Effector memory CD8-positive, alpha-beta T cell (primary cell): Measurements from ENCODE around the gene MAT2A.
A peak's percentile ranks its signal among the peaks of the same experiment; 100 is the strongest.
"Not testable (repeated sequence)": the region's sequence is repeated elsewhere in the genome, so short reads cannot be mapped to it uniquely, and the experiment has no call there.

Experiments
- ATAC-seq: fragments of 150-1000 bp; cut with Tn5 transposase; replicated peaks from 2 replicates; pipeline ENCODE4 v1.10.0; 2021; ENCODE audit warnings: mild to moderate bottlenecking, moderate library complexity
- DNase-seq, 3 experiments: peaks; one replicate each; pipeline ENCODE4 v3.0.0; 2021
- H3K27ac Mint-ChIP-seq, 2 donors: one replicate each; pipeline ENCODE4 v1.8.0; 2022; ENCODE audit warnings: mild to moderate bottlenecking in 2 of 2, mixed read lengths in 2 of 2, moderate library complexity in 2 of 2
- H3K27me3 Mint-ChIP-seq, 2 donors: one replicate each; pipeline ENCODE4 v1.8.0; 2022; ENCODE audit warnings: mixed read lengths in 2 of 2
- H3K36me3 Mint-ChIP-seq: one replicate; pipeline ENCODE4 v1.8.0; 2022; ENCODE audit warnings: mild to moderate bottlenecking, moderate library complexity, mixed read lengths; ENCODE audit not compliant: insufficient read depth
- H3K4me1 Mint-ChIP-seq, 2 donors: one replicate each; pipeline ENCODE4 v1.8.0; 2022; ENCODE audit warnings: low read depth in 2 of 2, mixed read lengths in 2 of 2
- H3K4me3 Mint-ChIP-seq, 2 donors: one replicate each; pipeline ENCODE4 v1.8.0; 2022; ENCODE audit warnings: mild to moderate bottlenecking in 2 of 2, mixed read lengths in 2 of 2, moderate library complexity in 2 of 2
- H3K9me3 Mint-ChIP-seq, 2 donors: one replicate each; pipeline ENCODE4 v1.8.0; 2022; ENCODE audit warnings: mixed read lengths in 2 of 2

MAT2A gene

DNA sequence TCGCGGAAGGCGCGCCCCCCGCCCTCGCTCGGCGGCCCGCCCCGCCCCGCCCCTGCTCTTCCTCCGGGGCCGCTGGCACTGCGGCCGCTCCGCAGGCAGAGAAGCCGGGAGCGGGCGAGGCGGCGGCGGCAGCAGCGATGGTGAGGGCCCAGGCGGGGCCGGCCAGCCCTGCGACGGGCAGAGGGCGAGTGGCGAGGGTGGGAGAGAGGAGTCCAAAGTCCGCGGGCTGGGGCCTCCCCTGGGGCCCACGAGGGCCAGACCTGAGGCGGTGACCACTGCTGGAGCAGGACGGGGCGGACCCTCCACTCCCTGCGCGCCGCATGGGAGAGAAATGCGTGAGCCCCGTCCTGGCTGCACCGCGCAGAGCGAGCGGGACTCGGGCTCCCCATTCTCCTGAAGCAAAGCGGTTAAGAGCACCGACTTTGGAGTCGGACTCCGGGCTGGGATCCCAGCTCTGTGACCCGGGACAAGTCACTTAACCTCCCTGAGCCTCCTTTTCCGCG, 45.4 kb downstream of the MAT2A start, which contains the start of gene VAMP5:
TSS of gene VAMP5 (plus strand) at position 78 of the 503 bp plus-strand sequence. CDS start at position 138, 60 bp downstream.
- Mint-ChIP-seq H3K9me3 (no peaks in the 10 kb centered on the region), H3K4me1 (peaks cover 39 to 43% of the 10 kb centered on the region in 2 donors), H3K4me3 (peak within 1 kb of the TSS; percentile 78 to 85), H3K27me3 (no peaks in the 10 kb centered on the region), H3K36me3 (peaks cover 8% of the 10 kb centered on the region), H3K27ac (peak within 1 kb of the TSS; percentile 89 to 90)
- peak; percentile 69 for ATAC-seq
- DNase-seq = peak in 1 of 3 experiments; percentile 15

DNA sequence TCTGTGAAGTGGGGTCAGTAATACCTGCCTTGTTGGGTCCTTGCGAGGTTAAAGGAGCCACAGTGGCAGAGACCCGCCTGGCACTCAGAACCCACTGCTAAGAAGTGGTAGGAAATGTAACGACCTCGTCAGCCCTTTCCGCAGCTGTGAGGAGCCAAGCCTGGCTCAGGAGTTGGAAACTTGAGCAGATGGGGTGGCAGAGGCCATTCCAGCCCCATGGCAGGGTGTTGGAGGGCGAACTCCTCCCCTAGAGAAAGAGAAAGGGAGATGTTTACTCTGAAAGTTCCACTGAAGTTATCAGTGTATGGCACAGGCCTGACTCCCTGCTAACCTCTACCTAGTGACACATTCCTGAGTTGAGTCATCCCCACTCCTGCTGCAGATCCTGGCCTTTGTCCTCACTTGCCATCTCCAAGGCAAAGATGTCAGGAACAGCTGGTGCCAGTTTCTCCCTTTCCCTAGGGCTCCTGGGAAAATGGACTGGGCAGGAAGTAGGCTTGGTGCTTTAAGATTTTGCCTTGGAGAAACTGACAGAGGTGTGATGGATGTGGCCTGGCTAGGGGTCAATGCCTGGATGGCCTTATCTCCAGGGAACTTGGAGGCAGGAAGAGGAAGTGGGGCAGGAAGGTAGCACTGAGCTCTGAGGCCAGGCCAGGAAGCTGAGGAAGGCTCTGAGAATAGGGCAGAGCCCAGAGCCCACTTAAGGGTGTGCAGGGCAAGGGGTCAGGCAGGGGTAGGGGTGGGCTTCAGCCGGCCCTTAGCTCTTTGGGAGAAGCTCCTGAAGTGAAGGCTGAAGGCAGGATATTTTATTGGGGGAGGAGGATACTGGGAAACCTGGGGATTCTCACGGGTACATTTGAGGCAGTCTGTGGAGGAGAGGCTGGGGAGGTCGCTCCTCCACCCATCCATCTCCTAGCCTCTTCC, 46.2 kb downstream of the MAT2A start:
- Mint-ChIP-seq H3K9me3 (no peaks in the 10 kb centered on the region), H3K36me3 (peaks cover 4% of the 10 kb centered on the region), H3K27me3 (no peaks in the 10 kb centered on the region), H3K4me3 (peak overlapping the region; percentile 78 to 85), H3K27ac (peak overlapping the region; percentile 89 to 90), H3K4me1 (peaks cover 33 to 40% of the 10 kb centered on the region in 2 donors)
- ATAC-seq (peak; percentile 50), DNase-seq (peak in 1 of 3 experiments; percentile 18)

DNA sequence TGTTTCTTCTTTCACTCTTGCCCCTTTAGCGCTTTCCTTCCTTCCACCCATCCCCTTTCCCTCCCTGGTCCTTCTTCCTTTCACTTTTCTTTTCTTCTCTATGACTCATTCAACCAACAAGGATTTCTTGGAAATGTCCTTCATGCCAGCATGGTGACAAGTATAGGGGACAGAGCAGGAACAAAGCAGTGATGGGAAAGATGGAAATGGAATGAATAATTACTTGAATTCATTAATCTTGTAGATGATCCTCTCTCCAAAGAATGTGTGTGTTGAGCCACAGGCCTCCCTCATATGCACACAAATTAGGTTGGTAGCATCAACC, 46.8 kb downstream of the MAT2A start:
- DNase-seq = no peak
- Mint-ChIP-seq H3K27me3 (no peaks in the 10 kb centered on the region), H3K4me1 (peaks cover 31 to 41% of the 10 kb centered on the region in 2 donors), H3K9me3 (no peaks in the 10 kb centered on the region), H3K27ac (peak overlapping the region; percentile 89 to 90), H3K4me3 (peak overlapping the region; percentile 78 to 85), H3K36me3 (peaks cover 6% of the 10 kb centered on the region)
- ATAC-seq = no peak

DNA sequence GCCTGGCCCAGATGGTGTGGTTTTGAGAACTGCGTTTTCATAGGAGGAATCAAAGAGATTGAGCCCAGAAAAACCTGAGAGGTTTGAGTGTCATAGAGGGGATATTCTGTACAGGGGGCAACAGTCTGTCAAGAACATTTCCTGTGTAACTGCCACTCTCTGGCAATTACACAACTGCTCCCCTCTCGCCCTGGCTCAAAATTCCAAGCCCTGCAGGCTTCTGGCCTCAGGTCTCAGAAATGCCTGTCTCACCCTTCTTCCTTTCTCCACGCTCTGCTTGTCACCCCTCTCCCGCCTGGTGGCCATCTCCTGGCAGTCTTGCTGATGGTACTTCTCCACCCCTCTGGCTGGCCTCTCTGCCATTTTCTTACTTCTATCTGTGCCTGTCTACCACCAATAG, 49.3 kb downstream of the MAT2A start:
- Mint-ChIP-seq H3K27ac (peak overlapping the region; percentile 13 to 70), H3K4me1 (peaks cover 25 to 40% of the 10 kb centered on the region in 2 donors), H3K4me3 (no peak overlapping the region), H3K27me3 (no peaks in the 10 kb centered on the region), H3K9me3 (no peaks in the 10 kb centered on the region), H3K36me3 (peaks cover 6% of the 10 kb centered on the region)
- ATAC-seq (no peak), DNase-seq (no peak)

DNA sequence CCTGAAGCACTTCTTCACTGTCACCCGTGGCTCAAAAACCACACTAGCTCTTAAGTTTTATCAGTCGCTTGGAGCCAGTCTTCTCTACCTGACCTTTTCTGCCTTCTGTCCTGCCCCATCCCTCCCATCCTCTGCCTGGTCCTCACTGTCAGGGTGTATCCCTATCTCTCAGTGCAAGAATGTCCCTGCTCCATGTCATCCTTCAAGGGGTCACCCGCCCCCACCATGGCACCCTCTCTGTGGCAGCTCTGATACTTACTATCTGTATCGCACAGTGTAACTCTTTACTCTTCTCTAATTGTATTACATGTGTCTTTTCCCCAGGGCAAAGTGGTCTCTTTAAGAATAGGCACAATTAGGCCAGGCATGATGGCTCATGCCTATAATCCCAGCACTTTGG, 49.7 kb downstream of the MAT2A start:
- Mint-ChIP-seq H3K4me3 (no peak overlapping the region), H3K27ac (peak overlapping the region; percentile 13 to 70), H3K9me3 (no peaks in the 10 kb centered on the region), H3K27me3 (no peaks in the 10 kb centered on the region), H3K4me1 (peaks cover 21 to 39% of the 10 kb centered on the region in 2 donors), H3K36me3 (peaks cover 6% of the 10 kb centered on the region)
- no peak for ATAC-seq
- no peak for DNase-seq

DNA sequence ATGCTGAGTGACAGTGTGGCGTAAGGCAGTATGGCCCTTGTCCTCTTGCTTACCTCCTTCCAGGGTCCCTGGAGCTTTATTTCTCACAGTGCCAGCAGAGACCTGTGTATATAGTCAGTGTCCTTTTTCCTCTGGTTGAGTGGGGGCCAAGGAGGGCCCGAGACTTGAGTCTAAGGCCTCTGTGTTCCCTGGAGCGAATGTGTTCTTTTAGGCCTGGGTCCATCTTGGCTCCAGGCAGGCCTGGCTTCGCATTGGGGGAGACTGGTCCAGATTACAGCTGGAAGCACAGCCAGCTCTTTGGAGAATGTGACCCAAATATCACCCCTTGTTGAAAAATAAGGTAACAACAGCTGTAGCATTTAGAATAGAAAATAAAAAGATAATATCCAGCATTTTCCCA, 50.2 kb downstream of the MAT2A start:
- peaks cover 23 to 42% of the 10 kb centered on the region in 2 donors for H3K4me1 Mint-ChIP-seq
- H3K36me3 Mint-ChIP-seq = peaks cover 6% of the 10 kb centered on the region
- H3K27ac Mint-ChIP-seq = peak overlapping the region in 1 of 2 donors; percentile 10
- H3K27me3 Mint-ChIP-seq = no peaks in the 10 kb centered on the region
- ATAC-seq = no peak
- no peak overlapping the region for H3K4me3 Mint-ChIP-seq
- H3K9me3 Mint-ChIP-seq = no peaks in the 10 kb centered on the region
- DNase-seq = no peak

DNA sequence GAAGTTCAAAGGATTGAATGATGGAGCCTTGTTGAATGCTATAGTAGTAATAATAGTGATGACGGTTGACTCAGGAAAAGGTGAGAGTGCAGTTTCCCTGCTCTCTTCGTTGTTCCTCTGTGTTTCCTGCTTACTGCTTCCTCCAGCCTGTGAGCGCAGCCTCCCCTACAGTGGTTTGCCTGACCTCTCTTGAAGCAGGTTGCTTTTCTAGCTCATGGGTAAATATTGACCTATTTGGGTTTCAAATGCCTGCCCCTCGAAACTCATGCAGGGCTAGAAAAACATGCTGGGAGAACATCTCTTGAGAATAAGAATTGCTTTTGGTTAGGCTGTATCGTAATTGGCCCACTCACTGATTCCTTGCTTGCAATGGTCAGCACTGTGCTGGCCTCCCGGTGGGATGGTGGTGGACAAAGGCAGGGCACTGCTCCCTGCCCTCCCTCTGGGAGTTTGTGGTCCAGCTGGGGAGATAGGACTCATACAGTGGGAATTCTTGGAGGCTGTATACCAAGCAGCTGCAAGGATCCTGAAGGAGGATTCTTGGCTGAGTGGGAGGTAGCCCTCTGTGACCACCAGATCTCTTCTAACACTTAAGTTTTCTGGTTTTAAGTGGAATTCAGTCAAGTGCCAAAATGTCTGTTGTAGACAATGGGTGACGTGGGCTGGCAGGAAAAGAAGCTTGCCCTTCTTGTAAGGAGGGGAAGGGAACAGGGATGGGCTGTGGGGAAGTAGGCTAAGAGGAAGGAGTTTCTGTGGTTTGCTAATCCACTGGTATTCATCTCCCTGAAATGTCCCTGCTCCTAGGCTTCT, 51.2 kb downstream of the MAT2A start:
- no peak for DNase-seq
- no peak overlapping the region for H3K4me3 Mint-ChIP-seq
- peaks cover 28 to 45% of the 10 kb centered on the region in 2 donors for H3K4me1 Mint-ChIP-seq
- no peaks in the 10 kb centered on the region for H3K27me3 Mint-ChIP-seq
- peaks cover 10% of the 10 kb centered on the region for H3K36me3 Mint-ChIP-seq
- no peaks in the 10 kb centered on the region for H3K9me3 Mint-ChIP-seq
- no peak for ATAC-seq
- H3K27ac Mint-ChIP-seq = peak overlapping the region in 1 of 2 donors; percentile 81

- no peak overlapping the region for H3K4me3 Mint-ChIP-seq
- H3K4me1 Mint-ChIP-seq = peaks cover 28 to 44% of the 10 kb centered on the region in 2 donors
- H3K9me3 Mint-ChIP-seq = no peaks in the 10 kb centered on the region
These were observed 52.0 kb downstream of the MAT2A start for GRCh38 chr2:85590950-85591349.

GRCh38 chr2:85591563-85591962, 52.6 kb downstream of the MAT2A start:
- no peak for DNase-seq
- H3K27me3 Mint-ChIP-seq = no peaks in the 10 kb centered on the region
- H3K9me3 Mint-ChIP-seq = no peaks in the 10 kb centered on the region
- H3K36me3 Mint-ChIP-seq = peaks cover 19% of the 10 kb centered on the region
- H3K4me1 Mint-ChIP-seq = peaks cover 33 to 44% of the 10 kb centered on the region in 2 donors
- H3K27ac Mint-ChIP-seq = peak overlapping the region in 1 of 2 donors; percentile 35
- no peak for ATAC-seq
- H3K4me3 Mint-ChIP-seq = no peak overlapping the region

More at GRCh38 chr2:85590950-85591349, 52.0 kb downstream of the MAT2A start:
- Mint-ChIP-seq H3K27ac (no peak overlapping the region), H3K27me3 (no peaks in the 10 kb centered on the region), H3K36me3 (peaks cover 18% of the 10 kb centered on the region)
- ATAC-seq = no peak
- no peak for DNase-seq

DNA sequence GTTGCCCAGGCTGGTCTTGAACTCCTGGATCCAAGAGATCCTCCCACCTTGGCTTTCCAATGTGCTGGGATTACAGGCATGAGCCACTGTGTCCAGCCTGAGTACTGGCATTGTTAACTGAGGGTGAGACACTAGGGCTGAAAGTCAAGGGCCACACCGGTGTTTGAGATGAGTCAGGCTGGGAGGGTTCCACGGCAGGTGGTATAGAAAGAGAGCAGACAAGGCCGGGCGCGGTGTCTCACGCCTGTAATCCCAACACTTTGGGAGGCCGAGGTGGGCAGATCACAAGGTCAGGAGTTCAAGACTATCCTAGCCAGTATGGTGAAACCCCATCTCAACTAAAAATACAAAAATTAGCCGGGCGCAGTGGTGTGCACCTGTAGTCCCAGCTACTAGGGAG, 53.3 kb downstream of the MAT2A start:
- not testable (repeated sequence) for H3K27me3 Mint-ChIP-seq, H3K9me3 Mint-ChIP-seq, DNase-seq, ATAC-seq
- Mint-ChIP-seq H3K36me3 (peaks cover 19% of the 10 kb centered on the region), H3K4me3 (peak overlapping the region in 1 of 2 donors; percentile 25), H3K4me1 (peaks cover 38 to 49% of the 10 kb centered on the region in 2 donors), H3K27ac (peak overlapping the region in 1 of 2 donors; percentile 29)

- peaks cover 38 to 45% of the 10 kb centered on the region in 2 donors for H3K4me1 Mint-ChIP-seq
- DNase-seq = no peak
- no peak overlapping the region for H3K4me3 Mint-ChIP-seq
- ATAC-seq = no peak
- no peaks in the 10 kb centered on the region for H3K9me3 Mint-ChIP-seq
- H3K27me3 Mint-ChIP-seq = no peaks in the 10 kb centered on the region
- H3K27ac Mint-ChIP-seq = peak overlapping the region; percentile 60 to 77
- peaks cover 19% of the 10 kb centered on the region for H3K36me3 Mint-ChIP-seq
These were observed 54.1 kb downstream of the MAT2A start for GRCh38 chr2:85593023-85593422.
